Mesenchymal stem cell (in vitro differentiated cells and primary cell): ENCODE measurements around the gene SNED1.

Experiments used
- DNase-seq: peaks from one replicate; pipeline ENCODE4 v3.0.0-alpha.2; 2013
- H2AFZ ChIP-seq: one replicate; pipeline ENCODE4 v1.6.1; 2013; ENCODE audit warnings: low read depth, mild to moderate bottlenecking, control low read depth, inconsistent platforms, low read length, moderate library complexity
- H2AK5ac ChIP-seq: 2 replicates; pipeline ENCODE4 v1.6.1; 2013; ENCODE audit warnings: low read length, moderate library complexity, mild to moderate bottlenecking, inconsistent platforms; ENCODE audit not compliant: severe bottlenecking
- H2BK120ac ChIP-seq: one replicate; pipeline ENCODE4 v1.6.1; 2013; ENCODE audit warnings: low read depth, mild to moderate bottlenecking, inconsistent platforms, low read length, moderate library complexity
- H2BK12ac ChIP-seq, 2 experiments: one replicate each; pipeline ENCODE4 v1.6.1; 2013; ENCODE audit warnings: inconsistent platforms in 2 of 2, low read length in 2 of 2, mild to moderate bottlenecking in 2 of 2, moderate library complexity in 2 of 2, control low read depth in 1 of 2
- H2BK15ac ChIP-seq: one replicate; pipeline ENCODE4 v1.6.1; 2013; ENCODE audit warnings: mild to moderate bottlenecking, low read depth, inconsistent platforms; ENCODE audit not compliant: poor library complexity, severe bottlenecking
- H2BK5ac ChIP-seq: 2 replicates; pipeline ENCODE4 v1.6.1; 2013; ENCODE audit warnings: low read depth, mild to moderate bottlenecking, low read length, control low read depth, inconsistent platforms; ENCODE audit not compliant: poor library complexity, severe bottlenecking
- H3K14ac ChIP-seq, 2 experiments: one replicate each; pipeline ENCODE4 v1.6.1; 2013; ENCODE audit warnings: inconsistent platforms in 2 of 2, low read length in 2 of 2, control low read depth in 1 of 2, mild to moderate bottlenecking in 1 of 2, moderate library complexity in 1 of 2
- H3K18ac ChIP-seq, 2 experiments: one replicate each; pipeline ENCODE4 v1.6.1; 2013; ENCODE audit warnings: inconsistent platforms in 2 of 2, low read length in 2 of 2, control low read depth in 1 of 2, low read depth in 1 of 2, mild to moderate bottlenecking in 1 of 2
- H3K23ac ChIP-seq, 2 experiments: one replicate each; pipeline ENCODE4 v1.6.1; 2013; ENCODE audit warnings: inconsistent platforms in 2 of 2, low read length in 2 of 2, mild to moderate bottlenecking in 2 of 2, moderate library complexity in 2 of 2, control low read depth in 1 of 2
- H3K27ac ChIP-seq: 2 replicates; pipeline ENCODE4 v1.5.1; 2013; ENCODE audit warnings: mild to moderate bottlenecking, moderate library complexity, low read length, control low read depth, inconsistent platforms; ENCODE audit not compliant: poor library complexity, severe bottlenecking
- H3K27me3 ChIP-seq, 2 experiments: 2 replicates each; pipeline versions ENCODE4 v1.6.1 to v1.7.0; 2013; ENCODE audit warnings: low read length in 2 of 2, mild to moderate bottlenecking in 2 of 2, moderate library complexity in 2 of 2, control low read depth in 1 of 2, inconsistent platforms in 1 of 2; ENCODE audit not compliant: control insufficient read depth in 1 of 2, insufficient read depth in 1 of 2
- H3K36me3 ChIP-seq, 2 experiments: 2 replicates each; pipeline versions ENCODE4 v1.6.1 to v1.7.0; 2013; ENCODE audit warnings: low read length in 2 of 2, control low read depth in 1 of 2, inconsistent platforms in 1 of 2, low read depth in 1 of 2, mild to moderate bottlenecking in 1 of 2; ENCODE audit not compliant: insufficient read depth in 2 of 2, control insufficient read depth in 1 of 2
- H3K4ac ChIP-seq, 2 experiments: one replicate each; pipeline ENCODE4 v1.6.1; 2013; ENCODE audit warnings: inconsistent platforms in 2 of 2, low read length in 2 of 2, mild to moderate bottlenecking in 2 of 2, moderate library complexity in 2 of 2, control low read depth in 1 of 2, low read depth in 1 of 2
- H3K4me1 ChIP-seq: 2 replicates; pipeline ENCODE4 v1.6.1; 2013; ENCODE audit warnings: low read depth, low read length, control low read depth; ENCODE audit not compliant: control insufficient read depth, insufficient read depth
- H3K4me2 ChIP-seq: 2 replicates; pipeline ENCODE4 v1.6.1; 2013; ENCODE audit warnings: low read length, mild to moderate bottlenecking, inconsistent platforms; ENCODE audit not compliant: poor library complexity, severe bottlenecking
- H3K4me3 ChIP-seq, 2 experiments: 2 replicates each; pipeline versions ENCODE4 v1.5.1 to v1.7.0; 2013; ENCODE audit warnings: low read length in 2 of 2, mild to moderate bottlenecking in 2 of 2, control low read depth in 1 of 2, low read depth in 1 of 2; ENCODE audit not compliant: insufficient read depth in 1 of 2
- H3K79me1 ChIP-seq: replicated peaks from 2 replicates; pipeline ENCODE4 v1.6.1; 2013; ENCODE audit warnings: mild to moderate bottlenecking, control low read depth, low read length, inconsistent platforms; ENCODE audit not compliant: poor library complexity, severe bottlenecking
- H3K9ac ChIP-seq: 2 replicates; pipeline ENCODE4 v1.7.0; 2013; ENCODE audit warnings: mild to moderate bottlenecking, low read length, moderate library complexity
- H3K9me3 ChIP-seq: 2 replicates; pipeline ENCODE4 v1.7.0; 2013; ENCODE audit warnings: mild to moderate bottlenecking, low read length; ENCODE audit not compliant: control insufficient read depth
- H4K8ac ChIP-seq: one replicate; pipeline ENCODE4 v1.6.1; 2013; ENCODE audit warnings: inconsistent platforms, mild to moderate bottlenecking, low read length, moderate library complexity
- H4K91ac ChIP-seq: one replicate; pipeline ENCODE4 v1.6.1; 2013; ENCODE audit warnings: mild to moderate bottlenecking, low read length, inconsistent platforms
- WGBS: methylation state at CpG from one replicate; pipeline ENCODE4 v1.1.7; 2013; ENCODE audit warnings: mixed read lengths; 5-methylcytosine and 5-hydroxymethylcytosine counted together

SNED1 gene

GRCh38 chr2:241118737-241119505 lies 120.5 kb downstream of the SNED1 start:
- H3K79me1 ChIP-seq, result no peaks in the 10 kb centered on the region
- H3K9me3 ChIP-seq, result peaks cover 13% of the 10 kb centered on the region
- no peak overlapping the region for H3K4me2 ChIP-seq
- no peak overlapping the region for H3K27ac ChIP-seq
- DNase-seq, result no peak
- no peak overlapping the region for H4K8ac ChIP-seq
- no peak overlapping the region for H2BK120ac ChIP-seq
- H3K36me3 ChIP-seq, result peaks cover 18 to 28% of the 10 kb centered on the region in 2 experiments
- H3K9ac ChIP-seq, result no peak overlapping the region
- peak overlapping the region in 1 of 2 experiments; percentile 56 for H3K23ac ChIP-seq
- WGBS, result 97% methylated on average over 23 of the region's 24 CpGs
- no peaks in the 10 kb centered on the region for H3K27me3 ChIP-seq
- H3K4me1 ChIP-seq, result no peaks in the 10 kb centered on the region
- no peak overlapping the region for H3K18ac ChIP-seq
- no peak overlapping the region for H3K14ac ChIP-seq
- H2AK5ac ChIP-seq, result no peak overlapping the region
- H2BK5ac ChIP-seq, result no peak overlapping the region
- H3K4ac ChIP-seq, result no peak overlapping the region
- H2BK12ac ChIP-seq, result no peak overlapping the region
- no peak overlapping the region for H3K4me3 ChIP-seq
- peak overlapping the region; percentile 20 for H4K91ac ChIP-seq
- H2BK15ac ChIP-seq, result no peak overlapping the region
- H2AFZ ChIP-seq, result no peak overlapping the region

GRCh38 chr2:241120440-241120839 lies 122.0 kb downstream of the SNED1 start:
- Histone ChIP-seq H3K9me3 (peaks cover 13% of the 10 kb centered on the region), H3K18ac (no peak overlapping the region), H2BK12ac (no peak overlapping the region), H3K4me2 (no peak overlapping the region), H2AFZ (no peak overlapping the region), H3K36me3 (peaks cover 17 to 20% of the 10 kb centered on the region in 2 experiments), H4K8ac (no peak overlapping the region), H3K4me3 (no peak overlapping the region), H3K23ac (no peak overlapping the region), H3K27ac (no peak overlapping the region), H3K27me3 (no peaks in the 10 kb centered on the region), H3K79me1 (no peaks in the 10 kb centered on the region), H4K91ac (no peak overlapping the region), H2AK5ac (no peak overlapping the region), H2BK5ac (no peak overlapping the region), H3K4me1 (no peaks in the 10 kb centered on the region), H2BK120ac (no peak overlapping the region), H3K4ac (no peak overlapping the region), H2BK15ac (no peak overlapping the region), H3K9ac (no peak overlapping the region), H3K14ac (no peak overlapping the region)
- DNase-seq, result no peak
- WGBS, result 100% methylated on average over 2 of the region's 2 CpGs

GRCh38 chr2:241121008-241121407 lies 122.6 kb downstream of the SNED1 start:
- Histone ChIP-seq H2BK12ac (no peak overlapping the region), H3K27me3 (no peaks in the 10 kb centered on the region), H3K23ac (no peak overlapping the region), H2BK15ac (no peak overlapping the region), H3K4me1 (no peaks in the 10 kb centered on the region), H4K8ac (no peak overlapping the region), H2AK5ac (no peak overlapping the region), H3K9ac (no peak overlapping the region), H3K79me1 (no peaks in the 10 kb centered on the region), H3K4ac (no peak overlapping the region), H3K9me3 (peaks cover 13% of the 10 kb centered on the region), H2AFZ (no peak overlapping the region), H3K4me3 (no peak overlapping the region), H2BK120ac (no peak overlapping the region), H3K4me2 (no peak overlapping the region), H2BK5ac (no peak overlapping the region), H3K27ac (no peak overlapping the region), H3K18ac (no peak overlapping the region), H3K36me3 (peaks cover 17 to 23% of the 10 kb centered on the region in 2 experiments), H3K14ac (no peak overlapping the region), H4K91ac (no peak overlapping the region)
- no peak for DNase-seq
- WGBS, result 100% methylated on average over 3 of the region's 5 CpGs

- Histone ChIP-seq H3K18ac (no peak overlapping the region), H3K4me3 (no peak overlapping the region), H2BK12ac (no peak overlapping the region), H3K27me3 (no peaks in the 10 kb centered on the region), H2BK120ac (no peak overlapping the region), H2AK5ac (no peak overlapping the region), H3K4me1 (no peaks in the 10 kb centered on the region), H3K27ac (no peak overlapping the region), H3K9me3 (peaks cover 13% of the 10 kb centered on the region), H2BK15ac (no peak overlapping the region), H3K4me2 (no peak overlapping the region), H3K79me1 (no peaks in the 10 kb centered on the region), H4K8ac (no peak overlapping the region), H2BK5ac (no peak overlapping the region), H3K36me3 (peaks cover 21 to 30% of the 10 kb centered on the region in 2 experiments), H3K9ac (no peak overlapping the region), H3K14ac (no peak overlapping the region), H4K91ac (no peak overlapping the region), H3K4ac (no peak overlapping the region), H3K23ac (no peak overlapping the region), H2AFZ (no peak overlapping the region)
- 98% methylated on average over 19 of the region's 19 CpGs for WGBS
- DNase-seq, result no peak
Measured at GRCh38 chr2:241122376-241123002, 124.1 kb downstream of the SNED1 start.
